Endothelial cell of umbilical vein (primary cell): ENCODE measurements around the gene SMAP1.

Experiments
- GATA2 ChIP-seq: IDR thresholded peaks from 2 replicates; pipeline ENCODE4 v1.7.0; 2011; ENCODE audit warnings: low read depth, mild to moderate bottlenecking, moderate library complexity, mixed read lengths, low read length; ENCODE audit not compliant: insufficient read length, insufficient read depth
- POLR2A ChIP-seq: IDR thresholded peaks from 2 replicates; pipeline ENCODE4 v1.6.1; 2012; ENCODE audit warnings: low read depth, mild to moderate bottlenecking, control low read depth, low read length
- POLR2AphosphoS5 ChIP-seq: IDR thresholded peaks from 2 replicates; pipeline ENCODE4 v1.6.1; 2012; ENCODE audit warnings: low read depth, mild to moderate bottlenecking, control low read depth, low read length, moderate library complexity; ENCODE audit not compliant: insufficient read depth
- TF ChIP-seq, protein P1 (sequence below), 2 donors: IDR thresholded peaks; 1 replicate in 1 of 2; 2 replicates in 1 of 2; pipeline ENCODE4 v1.5.1; 2011; ENCODE audit warnings: low read length in 2 of 2, mild to moderate bottlenecking in 2 of 2, moderate library complexity in 2 of 2, control low read depth in 1 of 2, inconsistent platforms in 1 of 2, low read depth in 1 of 2; ENCODE audit not compliant: insufficient read depth in 1 of 2; ENCODE audit errors: extremely low read depth in 1 of 2

DNA sequence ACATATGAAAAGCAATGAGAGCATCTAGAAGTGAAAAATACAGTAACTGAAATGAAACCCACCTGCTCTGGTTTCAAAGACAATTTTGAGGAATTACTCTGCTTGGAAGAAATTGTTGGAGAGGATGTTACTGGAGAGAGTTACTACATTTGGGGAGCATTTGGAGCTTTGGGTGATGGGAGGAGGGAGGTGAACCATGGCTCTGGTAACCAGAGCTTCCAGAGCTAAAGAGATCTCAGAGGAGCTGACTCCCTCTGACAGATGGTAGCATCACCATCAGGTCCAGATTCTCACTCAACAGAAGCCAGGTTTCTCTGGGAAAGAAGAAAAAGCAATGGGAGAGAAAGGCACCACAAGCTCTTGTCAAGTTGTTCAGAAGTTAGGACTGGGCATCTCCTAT lies 42.2 kb upstream of the SMAP1 start:
- TF ChIP-seq, protein P1, sequence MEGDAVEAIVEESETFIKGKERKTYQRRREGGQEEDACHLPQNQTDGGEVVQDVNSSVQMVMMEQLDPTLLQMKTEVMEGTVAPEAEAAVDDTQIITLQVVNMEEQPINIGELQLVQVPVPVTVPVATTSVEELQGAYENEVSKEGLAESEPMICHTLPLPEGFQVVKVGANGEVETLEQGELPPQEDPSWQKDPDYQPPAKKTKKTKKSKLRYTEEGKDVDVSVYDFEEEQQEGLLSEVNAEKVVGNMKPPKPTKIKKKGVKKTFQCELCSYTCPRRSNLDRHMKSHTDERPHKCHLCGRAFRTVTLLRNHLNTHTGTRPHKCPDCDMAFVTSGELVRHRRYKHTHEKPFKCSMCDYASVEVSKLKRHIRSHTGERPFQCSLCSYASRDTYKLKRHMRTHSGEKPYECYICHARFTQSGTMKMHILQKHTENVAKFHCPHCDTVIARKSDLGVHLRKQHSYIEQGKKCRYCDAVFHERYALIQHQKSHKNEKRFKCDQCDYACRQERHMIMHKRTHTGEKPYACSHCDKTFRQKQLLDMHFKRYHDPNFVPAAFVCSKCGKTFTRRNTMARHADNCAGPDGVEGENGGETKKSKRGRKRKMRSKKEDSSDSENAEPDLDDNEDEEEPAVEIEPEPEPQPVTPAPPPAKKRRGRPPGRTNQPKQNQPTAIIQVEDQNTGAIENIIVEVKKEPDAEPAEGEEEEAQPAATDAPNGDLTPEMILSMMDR (IDR thresholded peaks at IDR 0.05; ENCODE audit: extremely low read depth in 1 of 2, insufficient read depth in 1 of 2, low read depth in 1 of 2, low read length in 2 of 2) = no peak
- TF ChIP-seq GATA2 (no peak), POLR2AphosphoS5 (no peak), POLR2A (no peak)
